A549 (cell line): Measurements from ENCODE around the gene KLHL2.
"Not testable (repeated sequence)": the region's sequence is repeated elsewhere in the genome, so short reads cannot be mapped to it uniquely, and the experiment has no call there.

Experiments used
- CTCF ChIP-seq: fragments of >200 bp; sonication (Bioruptor Twin); formaldehyde crosslinking; IDR thresholded peaks from 3 replicates; pipeline ENCODE4 v1.5.1; 2016
- ELK1 ChIP-seq: fragments of 150-350 bp; IDR thresholded peaks from 2 replicates; pipeline ENCODE4 v1.6.1; 2014; ENCODE audit warnings: low read depth, mild to moderate bottlenecking, low read length
- HOXA7 ChIP-seq: fragments of 250-450 bp; sonication (Bioruptor Pico); IDR thresholded peaks from 2 replicates; pipeline ENCODE4 v1.5.0; 2020; ENCODE audit warnings: mild to moderate bottlenecking, moderate library complexity
- PHF8 ChIP-seq: fragments of 200-600 bp; sonication (generic); IDR thresholded peaks from 2 replicates; pipeline ENCODE4 v1.6.1; 2016; ENCODE audit warnings: low read depth, mild to moderate bottlenecking, antibody characterized with exemption, moderate library complexity, borderline replicate concordance
- POLR2A ChIP-seq: IDR thresholded peaks from 2 replicates; pipeline ENCODE4 v1.6.1; 2012; ENCODE audit warnings: mild to moderate bottlenecking, low read length
- SMC3 ChIP-seq: fragments of >200 bp; sonication (Bioruptor Twin); formaldehyde crosslinking; IDR thresholded peaks from 3 replicates; pipeline ENCODE4 v1.6.1; 2018; ENCODE audit warnings: inconsistent platforms
- USF2 ChIP-seq: fragments of 450-650 bp; IDR thresholded peaks from 2 replicates; pipeline ENCODE4 v1.6.1; 2014; ENCODE audit warnings: antibody characterized with exemption

GRCh38 chr4:165227401-165227800 is 20.0 kb downstream of the KLHL2 start:
- not testable (repeated sequence) for TF ChIP-seq POLR2A, CTCF, PHF8, USF2, HOXA7, SMC3, ELK1
